ENCODE data around the gene HS3ST5.

Gene HS3ST5

DNA sequence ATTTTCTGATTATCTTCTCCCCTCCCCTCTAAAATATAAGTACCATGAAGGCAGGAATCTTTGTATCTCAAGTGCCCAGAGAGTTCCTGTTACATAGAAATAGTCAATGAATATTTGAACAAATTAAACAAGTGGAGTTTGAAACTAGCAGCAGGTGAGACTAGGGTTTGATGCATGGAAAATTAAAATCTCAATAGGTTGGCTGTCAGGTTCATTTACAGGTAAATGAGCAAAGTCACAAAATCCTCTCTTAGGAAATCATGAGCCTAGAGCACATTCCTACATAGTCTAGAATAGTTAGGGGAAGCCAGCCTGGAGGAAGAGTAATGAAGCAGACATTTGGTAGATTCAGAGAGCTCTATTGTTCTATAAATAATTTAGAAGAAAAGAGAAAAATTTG lies 140.4 kb downstream of the HS3ST5 start:
- Histone ChIP-seq H2AFZ (ENCODE audit: low read length) (no peak overlapping the region), H3K36me3 (replicated peaks; ENCODE audit: insufficient read depth, low read length) (no peaks in the 10 kb centered on the region), H3K9me2 (replicated peaks; ENCODE audit: insufficient read depth, low read length) (no peaks in the 10 kb centered on the region), H3K4me3 (ENCODE audit: low read length) (no peak overlapping the region), H3F3A (ENCODE audit: insufficient read depth, low read length) (no peaks in the 10 kb centered on the region), H3K27me3 (replicated peaks; ENCODE audit: insufficient read depth, low read length) (no peaks in the 10 kb centered on the region), H3K4me1 (ENCODE audit: low read length) (no peaks in the 10 kb centered on the region), H3K79me2 (ENCODE audit: low read length) (no peaks in the 10 kb centered on the region), H3K4me2 (ENCODE audit: low read depth, low read length) (no peak overlapping the region), H3K9me3 (replicated peaks; ENCODE audit: insufficient read depth, low read length) (no peaks in the 10 kb centered on the region), H3K27ac (ENCODE audit: low read length) (no peak overlapping the region), H4K20me1 (ENCODE audit: insufficient read depth, low read length) (no peaks in the 10 kb centered on the region), H3K9ac (ENCODE audit: low read length) (no peak overlapping the region)
- DNase-seq, result no peak
- TF ChIP-seq CTCF (IDR thresholded peaks at IDR 0.05; ENCODE audit: low read length) (no peak), EZH2 (optimal IDR thresholded peaks at IDR 0.05; ENCODE audit: low read depth, low read length) (no peak), EZH2phosphoT487 (IDR thresholded peaks at IDR 0.05; ENCODE audit: low read length) (no peak)

DNA sequence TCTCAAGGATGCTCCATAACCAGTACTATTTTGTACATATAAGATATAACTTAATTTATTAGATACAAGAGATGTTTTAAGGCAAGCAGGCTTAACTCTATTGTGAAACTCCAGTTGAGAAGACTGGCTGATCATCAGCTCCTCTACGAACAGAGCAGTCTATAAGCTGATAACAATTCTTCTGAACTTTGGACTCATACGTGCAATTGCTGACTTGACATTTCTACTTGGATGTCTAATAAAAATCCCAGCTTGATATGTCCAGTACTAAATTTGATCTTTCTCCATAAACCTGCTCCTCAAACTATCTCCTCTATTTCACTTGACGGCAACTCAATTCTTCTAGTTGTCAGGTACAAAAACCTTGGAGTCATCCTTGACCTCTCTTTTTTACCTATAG lies 141.9 kb downstream of the HS3ST5 start:
- TF ChIP-seq CTCF (IDR thresholded peaks at IDR 0.05; ENCODE audit: low read length) (no peak), EZH2phosphoT487 (IDR thresholded peaks at IDR 0.05; ENCODE audit: low read length) (no peak), EZH2 (optimal IDR thresholded peaks at IDR 0.05; ENCODE audit: low read depth, low read length) (no peak)

DNA sequence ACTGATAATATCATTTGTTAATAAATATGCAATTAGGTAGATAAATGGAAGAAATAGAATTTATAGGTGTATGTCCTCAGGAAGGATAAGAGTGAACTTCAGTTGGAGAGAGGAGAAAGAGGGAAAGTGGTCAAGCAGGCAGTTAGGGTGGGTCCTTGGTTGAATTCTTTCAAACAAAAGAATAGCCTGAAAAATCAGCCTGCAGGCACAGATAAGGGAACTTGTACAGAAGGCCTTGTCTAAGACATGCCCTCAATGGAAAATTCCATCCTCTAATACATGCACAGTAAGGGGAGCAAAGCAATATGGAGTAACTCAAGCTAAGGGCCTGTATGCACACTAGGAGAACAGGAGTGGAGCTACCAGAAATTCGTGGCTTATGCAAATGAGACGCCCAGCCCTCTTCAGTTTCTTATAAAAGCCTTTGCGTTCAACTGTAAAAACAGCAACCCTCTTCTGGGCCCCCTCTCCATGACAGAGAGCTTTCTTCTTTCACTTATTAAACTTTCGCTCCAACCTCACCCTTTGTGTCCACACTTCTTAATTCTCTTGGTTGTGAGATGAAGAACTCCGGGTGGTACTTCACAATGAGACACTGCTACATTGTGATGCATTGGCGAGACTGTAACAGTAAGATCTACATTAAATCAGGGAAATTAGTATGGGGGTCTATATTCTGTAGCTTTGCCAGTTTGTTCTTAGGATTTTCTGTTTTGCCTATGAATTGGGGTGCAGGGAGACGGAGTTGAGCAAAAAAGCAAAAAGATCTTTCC lies 147.0 kb downstream of the HS3ST5 start:
- Histone ChIP-seq H3K27ac (ENCODE audit: low read length) (no peak overlapping the region), H3K4me2 (ENCODE audit: low read depth, low read length) (no peak overlapping the region), H3K36me3 (replicated peaks; ENCODE audit: insufficient read depth, low read length) (no peaks in the 10 kb centered on the region), H3K79me2 (ENCODE audit: low read length) (no peaks in the 10 kb centered on the region), H4K20me1 (ENCODE audit: insufficient read depth, low read length) (no peaks in the 10 kb centered on the region), H3F3A (ENCODE audit: insufficient read depth, low read length) (no peaks in the 10 kb centered on the region), H3K9me3 (replicated peaks; ENCODE audit: insufficient read depth, low read length) (no peaks in the 10 kb centered on the region), H3K9me2 (replicated peaks; ENCODE audit: insufficient read depth, low read length) (no peaks in the 10 kb centered on the region), H3K4me1 (ENCODE audit: low read length) (no peaks in the 10 kb centered on the region), H3K27me3 (replicated peaks; ENCODE audit: insufficient read depth, low read length) (no peaks in the 10 kb centered on the region), H2AFZ (ENCODE audit: low read length) (no peak overlapping the region), H3K9ac (ENCODE audit: low read length) (no peak overlapping the region), H3K4me3 (ENCODE audit: low read length) (no peak overlapping the region)
- no peak for TF ChIP-seq EZH2phosphoT487 (IDR thresholded peaks at IDR 0.05; ENCODE audit: low read length)
- TF ChIP-seq CTCF (IDR thresholded peaks at IDR 0.05; ENCODE audit: low read length), result no peak
- TF ChIP-seq EZH2 (optimal IDR thresholded peaks at IDR 0.05; ENCODE audit: low read depth, low read length), result no peak
- DNase-seq, result no peak

More for the DNA sequence above, 141.9 kb downstream of the HS3ST5 start:
- no peaks in the 10 kb centered on the region for H3K9me3 ChIP-seq (replicated peaks; ENCODE audit: insufficient read depth, low read length)
- no peaks in the 10 kb centered on the region for H3K4me1 ChIP-seq (ENCODE audit: low read length)
- H3K4me3 ChIP-seq (ENCODE audit: low read length), result no peak overlapping the region
- no peak for DNase-seq
- H3K9me2 ChIP-seq (replicated peaks; ENCODE audit: insufficient read depth, low read length), result no peaks in the 10 kb centered on the region
- H3K27me3 ChIP-seq (replicated peaks; ENCODE audit: insufficient read depth, low read length), result no peaks in the 10 kb centered on the region
- no peaks in the 10 kb centered on the region for H3K79me2 ChIP-seq (ENCODE audit: low read length)
- H3K36me3 ChIP-seq (replicated peaks; ENCODE audit: insufficient read depth, low read length), result no peaks in the 10 kb centered on the region
- no peak overlapping the region for H3K27ac ChIP-seq (ENCODE audit: low read length)
- no peaks in the 10 kb centered on the region for H4K20me1 ChIP-seq (ENCODE audit: insufficient read depth, low read length)
- H3K9ac ChIP-seq (ENCODE audit: low read length), result no peak overlapping the region
- no peak overlapping the region for H3K4me2 ChIP-seq (ENCODE audit: low read depth, low read length)
- H2AFZ ChIP-seq (ENCODE audit: low read length), result no peak overlapping the region
- H3F3A ChIP-seq (ENCODE audit: insufficient read depth, low read length), result no peaks in the 10 kb centered on the region

Data from MM.1S (cell line).